ENCODE results near the gene FXYD2. TPM values are rescaled to one million over a fixed set of nuclear protein-coding genes. Genes with fewer than 3 reads are reported as not detected.

The FXYD2 gene
- total RNA-seq, 1 donor, result not detected

DNA sequence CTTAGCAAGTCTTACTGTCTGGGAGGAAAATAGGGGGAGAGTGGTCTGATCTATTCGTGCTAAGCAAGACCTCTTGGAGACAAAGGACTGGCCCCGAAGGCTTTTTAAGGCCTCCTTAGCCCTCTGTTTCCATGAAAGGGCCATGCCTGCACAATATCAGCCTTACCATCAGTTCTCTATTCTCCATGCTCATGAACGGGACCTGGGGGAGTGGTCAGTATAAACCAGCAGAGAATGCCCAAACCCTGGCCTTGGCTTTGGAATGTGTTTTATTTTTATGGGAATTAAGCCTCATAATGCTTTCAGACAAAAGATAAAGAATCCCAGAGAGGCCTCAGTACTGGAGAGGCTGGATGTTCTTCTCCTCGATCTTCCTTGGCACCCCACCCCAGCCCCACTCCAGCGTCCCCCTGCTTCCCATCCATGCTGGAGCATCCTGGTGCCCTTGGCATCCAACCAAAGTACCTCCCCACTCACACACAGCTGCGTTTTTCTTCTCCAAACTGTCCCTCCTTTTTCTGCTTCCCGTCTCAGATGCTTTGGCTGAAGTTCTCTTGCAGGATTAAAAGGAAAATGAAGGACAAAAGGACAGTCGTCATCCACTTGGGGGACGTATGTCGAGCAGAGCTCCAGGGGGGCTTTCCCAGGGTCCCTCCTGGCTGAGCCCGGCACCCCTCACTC lies 33.3 kb upstream of the FXYD2 start:
- TF ChIP-seq CTCF (IDR thresholded peaks at IDR 0.05; ENCODE audit: insufficient read depth, low read length), result no peak
- no peak overlapping the region for H3K4me3 ChIP-seq (ENCODE audit: low read depth, low read length)
- no peak for DNase-seq (ENCODE audit: low read depth)

DNA sequence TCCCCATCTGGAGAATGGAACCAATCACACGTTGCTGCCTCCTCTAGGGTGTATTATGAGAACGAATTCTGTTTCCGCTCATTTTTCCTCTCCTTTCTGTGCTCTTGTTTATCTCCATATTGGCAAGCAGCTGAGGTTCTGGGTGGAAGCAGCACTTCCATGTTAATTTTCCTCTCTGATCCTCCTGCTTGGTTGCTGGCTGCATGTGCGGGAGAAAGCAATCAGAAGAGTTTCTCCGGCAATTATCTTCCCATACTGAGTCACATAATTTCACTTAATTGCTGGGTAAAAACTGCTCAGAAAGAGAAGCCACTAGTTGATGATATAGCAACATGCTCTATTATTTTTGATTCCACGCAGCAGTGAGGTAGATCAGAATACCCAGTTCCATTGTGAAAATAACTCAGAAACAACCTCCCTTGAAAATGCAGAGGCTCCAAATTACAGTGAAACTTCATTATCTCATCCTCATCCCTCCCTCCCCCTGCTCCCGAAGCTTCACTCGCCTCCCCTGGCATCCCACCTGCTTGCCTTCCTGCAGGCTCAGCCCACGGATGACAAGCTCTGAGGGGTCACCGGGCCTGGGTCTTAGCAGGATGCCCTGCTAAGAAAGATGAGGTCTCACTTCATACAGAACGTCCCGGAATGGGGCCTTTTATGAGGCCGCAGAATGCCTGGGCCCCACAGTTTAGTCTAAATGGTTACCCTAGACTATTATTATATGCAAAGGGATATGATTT lies 31.5 kb upstream of the FXYD2 start:
- no peak overlapping the region for H3K4me3 ChIP-seq (ENCODE audit: low read depth, low read length)
- TF ChIP-seq CTCF (IDR thresholded peaks at IDR 0.05; ENCODE audit: insufficient read depth, low read length), result no peak
- DNase-seq (ENCODE audit: low read depth), result no peak

DNA sequence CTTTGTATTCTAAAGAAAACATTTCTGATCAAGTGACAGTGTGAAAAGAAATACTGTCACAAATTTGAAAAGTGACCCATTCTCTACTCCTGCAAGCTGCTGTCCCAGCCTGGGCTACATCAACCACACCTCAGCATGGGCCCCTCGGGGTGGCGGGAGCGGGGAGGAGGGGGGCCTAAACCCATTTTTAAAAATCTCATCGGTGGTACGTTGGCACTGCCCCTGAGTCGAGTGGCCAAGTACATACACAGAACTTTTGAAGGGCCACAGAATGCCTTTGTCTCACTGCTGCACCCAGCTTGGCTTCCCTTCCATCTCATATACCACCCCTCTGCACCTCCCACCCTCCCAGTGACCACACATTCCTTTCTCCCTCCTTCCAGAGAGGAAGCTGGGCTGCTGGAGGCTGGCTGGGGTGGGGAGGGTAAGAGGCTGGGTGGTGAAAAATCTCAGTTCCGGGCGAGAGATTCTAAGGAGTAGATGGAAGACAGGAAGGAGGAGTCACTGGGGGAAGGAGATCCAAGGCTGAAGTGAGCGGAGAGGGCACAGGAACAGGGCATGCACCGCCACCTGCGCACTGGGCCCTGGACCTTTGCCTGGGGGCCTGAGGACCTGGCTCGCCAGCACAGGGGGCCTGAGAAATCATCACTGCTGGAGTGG lies 30.8 kb upstream of the FXYD2 start:
- no peak overlapping the region for H3K4me3 ChIP-seq (ENCODE audit: low read depth, low read length)
- no peak for TF ChIP-seq CTCF (IDR thresholded peaks at IDR 0.05; ENCODE audit: insufficient read depth, low read length)
- DNase-seq (ENCODE audit: low read depth), result no peak

DNA sequence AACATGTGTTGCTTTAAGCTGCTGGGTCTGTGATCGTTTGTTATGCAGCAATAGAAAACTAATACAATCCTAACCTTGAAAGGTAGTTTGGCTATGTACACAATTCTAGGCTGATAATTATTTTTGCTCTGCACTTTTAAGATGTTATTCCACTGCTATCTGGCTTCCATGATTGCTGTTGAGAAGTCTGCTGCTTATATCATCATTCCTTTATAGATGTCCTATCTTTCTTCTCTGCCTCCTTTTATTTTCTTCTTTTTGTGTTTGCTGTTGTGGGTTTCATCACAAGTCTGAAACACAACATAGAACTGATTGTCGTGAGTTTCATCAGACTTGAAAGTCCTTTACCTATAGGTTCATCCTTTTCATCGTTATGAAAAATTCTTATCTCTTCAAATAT lies 27.8 kb upstream of the FXYD2 start:
- TF ChIP-seq CTCF (IDR thresholded peaks at IDR 0.05; ENCODE audit: insufficient read depth, low read length), result no peak
- DNase-seq (ENCODE audit: low read depth), result no peak
- no peak overlapping the region for H3K4me3 ChIP-seq (ENCODE audit: low read depth, low read length)

GRCh38 chr11:117851852-117852251 lies 27.3 kb upstream of the FXYD2 start:
- DNase-seq (ENCODE audit: low read depth), result no peak
- no peak for TF ChIP-seq CTCF (IDR thresholded peaks at IDR 0.05; ENCODE audit: insufficient read depth, low read length)
- no peak overlapping the region for H3K4me3 ChIP-seq (ENCODE audit: low read depth, low read length)

- H3K4me3 ChIP-seq (ENCODE audit: low read depth, low read length), result no peak overlapping the region
- no peak for TF ChIP-seq CTCF (IDR thresholded peaks at IDR 0.05; ENCODE audit: insufficient read depth, low read length)
- no peak for DNase-seq (ENCODE audit: low read depth)
These were observed 26.6 kb upstream of the FXYD2 start for GRCh38 chr11:117851106-117851505.

All from fibroblast of the aortic adventitia (primary cell).